GM10847 (cell line): ENCODE data around the gene CST9.

Experiments used
- POLR2A ChIP-seq: IDR thresholded peaks from 2 replicates; pipeline ENCODE4 v1.6.1; 2011; ENCODE audit not compliant: insufficient read length; ENCODE audit errors: extremely low read depth

The CST9 gene

DNA sequence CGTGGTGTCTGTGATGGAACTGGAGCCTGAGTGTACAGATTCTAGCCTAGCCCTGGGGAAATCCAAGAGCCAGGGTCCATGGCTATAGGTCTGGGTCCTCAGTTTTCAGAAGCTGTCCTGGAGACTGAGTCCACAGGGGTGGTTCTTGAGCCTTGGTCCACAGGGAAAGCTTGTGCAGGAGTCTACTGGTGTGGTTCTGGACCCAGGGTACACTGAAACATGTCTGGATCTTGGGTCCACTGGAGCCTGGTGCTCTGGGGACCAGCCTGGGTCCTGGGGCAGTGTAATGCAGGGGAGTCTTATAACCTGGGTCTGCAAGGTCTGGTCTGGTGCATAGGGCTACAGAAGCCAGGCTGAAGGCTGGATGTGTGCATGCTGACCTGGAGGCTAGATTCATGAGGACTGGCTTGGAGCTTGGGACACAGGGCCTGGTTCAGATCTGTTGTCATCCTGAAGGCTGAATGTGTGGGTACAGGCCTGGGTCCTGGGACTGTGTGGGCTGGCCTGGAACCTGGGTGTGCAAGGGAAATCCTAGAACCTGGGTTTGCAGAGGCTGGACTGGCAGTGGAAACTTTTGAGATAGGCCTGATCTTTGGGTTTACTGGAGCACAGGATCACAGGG lies 42.9 kb downstream of the CST9 start:
- no peak for TF ChIP-seq POLR2A

DNA sequence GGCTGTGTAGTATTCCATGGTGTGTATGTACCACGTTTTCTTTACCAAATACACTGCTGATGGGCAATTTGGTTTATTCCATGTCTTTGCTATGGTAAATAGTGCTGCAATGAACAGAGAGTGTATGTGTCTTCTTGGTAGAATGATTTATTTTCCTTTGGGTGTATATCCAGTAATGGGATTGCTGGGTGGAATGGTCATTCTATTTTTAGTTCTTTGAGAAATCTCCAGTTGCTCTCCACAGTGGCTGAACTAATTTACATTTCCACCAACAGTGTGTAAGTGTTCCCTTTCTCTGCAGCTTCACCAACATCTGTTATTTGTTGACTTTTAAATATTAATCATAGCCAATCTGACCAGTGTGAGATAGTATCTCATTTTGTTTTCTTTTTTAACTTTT lies 51.3 kb downstream of the CST9 start:
- TF ChIP-seq POLR2A = no peak
